Suppressor macrophage treated with lipopolysaccharide for 1 hour (primary cell): ENCODE data around the gene KRT7.
"Not testable (repeated sequence)": the region's sequence is repeated elsewhere in the genome, so short reads cannot be mapped to it uniquely, and the experiment has no call there.

ENCODE experiments used
- DNase-seq, 3 donors: peaks; one replicate each; pipeline ENCODE4 v3.0.0-alpha.2; 2020 to 2022

The KRT7 gene

GRCh38 chr12:52257922-52258321 lies 24.9 kb downstream of the KRT7 start:
- not testable (repeated sequence) for DNase-seq

- peak in 1 of 3 donors; percentile 47 for DNase-seq
Measured at GRCh38 chr12:52258335-52258901, 25.4 kb downstream of the KRT7 start.

GRCh38 chr12:52259657-52260243 lies 26.7 kb downstream of the KRT7 start:
- no peak for DNase-seq

GRCh38 chr12:52260361-52261207 lies 27.5 kb downstream of the KRT7 start:
- DNase-seq: peak; percentile 29 to 62 (median 47)

GRCh38 chr12:52261208-52261484 lies 28.1 kb downstream of the KRT7 start:
- DNase-seq: no peak

GRCh38 chr12:52262286-52262685 lies 29.2 kb downstream of the KRT7 start:
- DNase-seq: no peak

- no peak for DNase-seq
Measured at GRCh38 chr12:52263761-52264434, 30.9 kb downstream of the KRT7 start.

GRCh38 chr12:52264435-52264825 lies 31.4 kb downstream of the KRT7 start:
- DNase-seq: no peak

GRCh38 chr12:52266514-52266913 lies 33.5 kb downstream of the KRT7 start:
- DNase-seq: no peak

- DNase-seq: no peak
Measured at GRCh38 chr12:52267266-52267665, 34.2 kb downstream of the KRT7 start.

- no peak for DNase-seq
Measured at GRCh38 chr12:52267699-52268098, 34.7 kb downstream of the KRT7 start.

- peak in 1 of 3 donors; percentile 29 for DNase-seq
Measured at GRCh38 chr12:52268212-52268611, 35.2 kb downstream of the KRT7 start.

GRCh38 chr12:52270541-52271070 lies 37.6 kb downstream of the KRT7 start:
- DNase-seq: no peak

- peak in 2 of 3 donors; percentile 58 to 63 for DNase-seq
Measured at GRCh38 chr12:52271158-52271557, 38.1 kb downstream of the KRT7 start.

GRCh38 chr12:52274521-52275120 lies 41.6 kb downstream of the KRT7 start, which contains the start of gene KRT86:
KRT86 (plus strand) TSS chr12:52274645; CDS start chr12:52301917, 27,272 bp downstream.
- no peak for DNase-seq

- no peak for DNase-seq
Measured at GRCh38 chr12:52275686-52276085, 42.6 kb downstream of the KRT7 start.

GRCh38 chr12:52277486-52278245 lies 44.6 kb downstream of the KRT7 start:
- DNase-seq: no peak

GRCh38 chr12:52278575-52279421 lies 45.8 kb downstream of the KRT7 start:
- peak; percentile 79 to 90 (median 88) for DNase-seq

- no peak for DNase-seq
Measured at GRCh38 chr12:52279422-52280318, 46.6 kb downstream of the KRT7 start.

- peak; percentile 82 to 90 (median 89) for DNase-seq
Measured at GRCh38 chr12:52280319-52280795, 47.3 kb downstream of the KRT7 start.
